ENCODE data around the gene USP5. TPM values are rescaled to one million over a fixed set of nuclear protein-coding genes. Genes with fewer than 3 reads are reported as not detected.

Gene USP5
- polyA plus RNA-seq, 1 donor from 2014 or later = 130 TPM

DNA sequence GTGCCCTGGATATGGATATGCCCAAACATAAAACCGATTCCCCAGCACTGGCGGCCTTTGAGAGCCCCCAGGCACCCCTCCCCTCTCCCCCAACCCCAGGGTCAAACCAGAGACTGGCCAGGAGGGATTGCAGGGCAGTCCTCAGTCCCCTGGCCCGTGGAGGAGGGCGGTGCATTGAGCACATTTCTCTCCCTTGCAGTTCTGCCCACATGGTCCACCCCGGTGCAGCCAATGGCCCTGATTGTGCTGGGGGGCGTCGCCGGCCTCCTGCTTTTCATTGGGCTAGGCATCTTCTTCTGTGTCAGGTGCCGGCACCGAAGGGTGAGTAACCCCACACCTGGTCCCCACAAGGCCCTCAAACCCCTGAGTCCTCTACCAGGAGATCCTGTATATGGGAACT is 33.7 kb upstream of the USP5 start:
- H3K9me3 ChIP-seq (ENCODE audit: low read length) = no peaks in the 10 kb centered on the region
- H4K20me1 ChIP-seq (ENCODE audit: insufficient read depth) = no peaks in the 10 kb centered on the region
- H2AFZ ChIP-seq (ENCODE audit: low read depth, low read length) = no peak overlapping the region
- H3K36me3 ChIP-seq (ENCODE audit: insufficient read depth, low read length) = no peaks in the 10 kb centered on the region
- TF ChIP-seq CTCF (IDR thresholded peaks at IDR 0.05; ENCODE audit: poor library complexity, severe bottlenecking) (no peak), REST (IDR thresholded peaks at IDR 0.05; ENCODE audit: borderline replicate concordance) (no peak), TAF1 (IDR thresholded peaks at IDR 0.05; ENCODE audit: low read depth) (no peak), MXI1 (conservative IDR thresholded peaks at IDR 0.05; ENCODE audit: poor library complexity, severe bottlenecking) (no peak), EP300 (conservative IDR thresholded peaks at IDR 0.05; ENCODE audit: poor library complexity, severe bottlenecking) (no peak), RAD21 (conservative IDR thresholded peaks at IDR 0.05) (no peak), SMC3 (conservative IDR thresholded peaks at IDR 0.05; ENCODE audit: poor library complexity) (no peak), POLR2AphosphoS5 (IDR thresholded peaks at IDR 0.05) (no peak), EZH2 (IDR thresholded peaks at IDR 0.05; ENCODE audit: borderline replicate concordance, insufficient read depth, low read length, poor library complexity, severe bottlenecking) (no peak)
- H3K4me3 ChIP-seq (ENCODE audit: low read length) = no peak overlapping the region
- H3K27ac ChIP-seq (ENCODE audit: low read length) = no peak overlapping the region
- peaks cover 25% of the 10 kb centered on the region for H3K79me2 ChIP-seq (replicated peaks; ENCODE audit: insufficient read depth, low read length)
- no peak overlapping the region for H3K9ac ChIP-seq (ENCODE audit: low read length)
- no peaks in the 10 kb centered on the region for H3K27me3 ChIP-seq (ENCODE audit: insufficient read depth, low read depth, low read length)
- H3K9me2 ChIP-seq (ENCODE audit: insufficient read depth, low read length) = no peaks in the 10 kb centered on the region
- H3K4me2 ChIP-seq (ENCODE audit: low read length) = no peak overlapping the region
- H3F3A ChIP-seq (ENCODE audit: insufficient read depth, low read length, poor library complexity, severe bottlenecking) = no peaks in the 10 kb centered on the region

- Histone ChIP-seq H3K36me3 (ENCODE audit: insufficient read depth, low read length) (no peaks in the 10 kb centered on the region), H3K27ac (ENCODE audit: low read length) (no peak overlapping the region), H3K9me2 (ENCODE audit: insufficient read depth, low read length) (no peaks in the 10 kb centered on the region), H3K4me2 (ENCODE audit: low read length) (no peak overlapping the region), H3F3A (ENCODE audit: insufficient read depth, low read length, poor library complexity, severe bottlenecking) (no peaks in the 10 kb centered on the region), H3K27me3 (ENCODE audit: insufficient read depth, low read depth, low read length) (no peaks in the 10 kb centered on the region), H4K20me1 (ENCODE audit: insufficient read depth) (no peaks in the 10 kb centered on the region), H3K79me2 (replicated peaks; ENCODE audit: insufficient read depth, low read length) (peaks cover 25% of the 10 kb centered on the region), H3K4me3 (ENCODE audit: low read length) (no peak overlapping the region), H3K9ac (ENCODE audit: low read length) (no peak overlapping the region), H3K9me3 (ENCODE audit: low read length) (no peaks in the 10 kb centered on the region), H2AFZ (ENCODE audit: low read depth, low read length) (no peak overlapping the region)
- TF ChIP-seq POLR2AphosphoS5 (IDR thresholded peaks at IDR 0.05) (no peak), SMC3 (conservative IDR thresholded peaks at IDR 0.05; ENCODE audit: poor library complexity) (no peak), EZH2 (IDR thresholded peaks at IDR 0.05; ENCODE audit: borderline replicate concordance, insufficient read depth, low read length, poor library complexity, severe bottlenecking) (no peak), EP300 (conservative IDR thresholded peaks at IDR 0.05; ENCODE audit: poor library complexity, severe bottlenecking) (no peak), REST (IDR thresholded peaks at IDR 0.05; ENCODE audit: borderline replicate concordance) (no peak), MXI1 (conservative IDR thresholded peaks at IDR 0.05; ENCODE audit: poor library complexity, severe bottlenecking) (no peak), CTCF (IDR thresholded peaks at IDR 0.05; ENCODE audit: poor library complexity, severe bottlenecking) (no peak), RAD21 (conservative IDR thresholded peaks at IDR 0.05) (no peak), TAF1 (IDR thresholded peaks at IDR 0.05; ENCODE audit: low read depth) (no peak)
These were observed 33.3 kb upstream of the USP5 start for GRCh38 chr12:6818645-6819044.
